H1 (cell line): Measurements from ENCODE around the gene FEV. TPM values are rescaled to one million over a fixed set of nuclear protein-coding genes. Genes with fewer than 3 reads are reported as not detected.

Source experiments
- CTCF ChIA-PET: fragments of 300-600 bp; sonication (Branson Sonifier 250); formaldehyde crosslinking; loops from one replicate; lab custom pipeline; 2021; ENCODE audit not compliant: partially characterized antibody; lab: Charles Lee
- POLR2A ChIA-PET: fragments of 300-600 bp; sonication (Branson Sonifier 250); formaldehyde crosslinking; loops from one replicate; lab custom pipeline; 2021; ENCODE audit warnings: inconsistent platforms; ENCODE audit not compliant: partially characterized antibody; lab: Charles Lee
- DNase-seq, 2 experiments: peaks; one replicate each; pipeline versions ENCODE4 v3.0.0 to v3.0.0-alpha.2; 2010 to 2022; ENCODE audit warnings: low spot score in 2 of 2, low read depth in 1 of 2, mixed read lengths in 1 of 2
- FAIRE-seq: peaks from 2 replicates; lab custom pipeline; 2011; peaks lifted over from hg19 to GRCh38; lab: Jason Lieb, UNC
- H2AFZ ChIP-seq: 2 replicates; pipeline ENCODE4 v1.8.1; 2012; ENCODE audit warnings: low read length, inconsistent platforms
- H2AK5ac ChIP-seq: 2 replicates; pipeline ENCODE4 v1.6.1; 2013; ENCODE audit warnings: low read depth, low read length
- H2BK120ac ChIP-seq: replicated peaks from 2 replicates; pipeline ENCODE3; 2013; ENCODE audit warnings: low read depth, low read length, inconsistent platforms
- H2BK12ac ChIP-seq: 2 replicates; pipeline ENCODE4 v1.6.1; 2013; ENCODE audit warnings: low read depth, low read length
- H2BK15ac ChIP-seq: 2 replicates; pipeline ENCODE4 v1.6.1; 2013; ENCODE audit warnings: low read length
- H2BK20ac ChIP-seq: 2 replicates; pipeline ENCODE4 v1.6.1; 2013; ENCODE audit warnings: low read length
- H2BK5ac ChIP-seq: 2 replicates; pipeline ENCODE4 v1.6.1; 2013; ENCODE audit warnings: low read depth, low read length
- H3K14ac ChIP-seq: 2 replicates; pipeline ENCODE4 v1.6.1; 2013; ENCODE audit warnings: inconsistent platforms; ENCODE audit not compliant: insufficient read length
- H3K18ac ChIP-seq: 2 replicates; pipeline ENCODE4 v1.6.1; 2013; ENCODE audit warnings: low read length; ENCODE audit errors: extremely low read depth
- H3K23ac ChIP-seq: 2 replicates; pipeline ENCODE4 v1.6.1; 2013; ENCODE audit warnings: inconsistent platforms; ENCODE audit not compliant: insufficient read length
- H3K23me2 ChIP-seq: 2 replicates; pipeline ENCODE4 v1.6.1; 2013; ENCODE audit warnings: low read depth, low read length
- H3K27ac ChIP-seq: 2 replicates; pipeline ENCODE4 v1.6.1; 2011; ENCODE audit warnings: low read depth, low read length, inconsistent platforms
- H3K27me3 ChIP-seq, 4 experiments: replicated peaks in 1 of 4; 1 replicate in 1 of 4; 2 replicates in 3 of 4; pipeline versions ENCODE4 v1.6.1 to v1.8.1; 2011 to 2013; ENCODE audit warnings: low read length in 3 of 4, mild to moderate bottlenecking in 3 of 4, inconsistent platforms in 2 of 4, mixed read lengths in 2 of 4, moderate library complexity in 1 of 4; ENCODE audit not compliant: control insufficient read depth in 3 of 4, insufficient read depth in 3 of 4; ENCODE audit errors: extremely low read depth in 1 of 4
- H3K36me3 ChIP-seq, 4 experiments: 2 replicates each; pipeline versions ENCODE4 v1.6.1 to v1.8.1; 2011 to 2013; ENCODE audit warnings: mild to moderate bottlenecking in 4 of 4, low read length in 3 of 4, moderate library complexity in 2 of 4, control low read depth in 1 of 4, inconsistent platforms in 1 of 4; ENCODE audit not compliant: insufficient read depth in 4 of 4, control insufficient read depth in 2 of 4
- H3K4ac ChIP-seq: replicated peaks from 2 replicates; pipeline ENCODE3; 2013; ENCODE audit warnings: low read length, low read depth, mixed read lengths, inconsistent platforms; ENCODE audit not compliant: insufficient read length
- H3K4me1 ChIP-seq, 4 experiments: replicated peaks in 1 of 4; 1 replicate in 1 of 4; 2 replicates in 3 of 4; pipeline versions ENCODE4 v1.6.1 to v1.8.1; 2011 to 2013; ENCODE audit warnings: low read length in 3 of 4, inconsistent platforms in 2 of 4, mixed read lengths in 1 of 4; ENCODE audit not compliant: insufficient read depth in 4 of 4, control insufficient read depth in 3 of 4
- H3K4me2 ChIP-seq, 2 experiments: 2 replicates each; pipeline versions ENCODE4 v1.6.1 to v1.8.1; 2011 to 2013; ENCODE audit warnings: low read depth in 2 of 2, low read length in 2 of 2, control low read depth in 1 of 2, inconsistent platforms in 1 of 2, mild to moderate bottlenecking in 1 of 2; ENCODE audit not compliant: insufficient read depth in 1 of 2
- H3K4me3 ChIP-seq, 4 experiments: fragments of 200-600, 300-600 bp in 1 of 4; sonication (generic), shearing (Covaris generic), sonication (Bioruptor Twin) in 1 of 4; 2 replicates each; pipeline versions ENCODE4 v1.5.1 to v1.8.1; 2011 to 2016; ENCODE audit warnings: low read length in 4 of 4, low read depth in 3 of 4, control low read depth in 2 of 4, inconsistent platforms in 2 of 4, mild to moderate bottlenecking in 2 of 4, mixed read lengths in 1 of 4, moderate library complexity in 1 of 4; ENCODE audit not compliant: insufficient read depth in 2 of 4; ENCODE audit errors: extremely low read depth in 1 of 4
- H3K56ac ChIP-seq: replicated peaks from 2 replicates; pipeline ENCODE3; 2013; ENCODE audit warnings: low read depth, mild to moderate bottlenecking, mixed read lengths, low read length, inconsistent platforms; ENCODE audit not compliant: insufficient read length
- H3K79me1 ChIP-seq: 2 replicates; pipeline ENCODE4 v1.6.1; 2013; ENCODE audit warnings: low read depth, low read length, control low read depth
- H3K79me2 ChIP-seq, 2 experiments: 2 replicates each; pipeline versions ENCODE4 v1.6.1 to v1.8.1; 2012 to 2013; ENCODE audit warnings: low read length in 2 of 2, mild to moderate bottlenecking in 2 of 2, inconsistent platforms in 1 of 2; ENCODE audit not compliant: insufficient read depth in 2 of 2, control insufficient read depth in 1 of 2
- H3K9ac ChIP-seq, 4 experiments: replicated peaks in 1 of 4; 1 replicate in 1 of 4; 2 replicates in 3 of 4; pipeline versions ENCODE4 v1.6.1 to v1.8.1; 2011 to 2013; ENCODE audit warnings: low read depth in 3 of 4, low read length in 3 of 4, control low read depth in 2 of 4, mild to moderate bottlenecking in 2 of 4, moderate library complexity in 2 of 4, inconsistent platforms in 1 of 4; ENCODE audit errors: extremely low read depth in 1 of 4
- H3K9me3 ChIP-seq, 2 experiments: 2 replicates each; pipeline versions ENCODE4 v1.6.1 to v1.8.1; 2012 to 2013; ENCODE audit warnings: mild to moderate bottlenecking in 2 of 2, moderate library complexity in 2 of 2, control low read depth in 1 of 2, inconsistent platforms in 1 of 2, low read depth in 1 of 2, low read length in 1 of 2, mixed read lengths in 1 of 2; ENCODE audit not compliant: insufficient read depth in 2 of 2
- H4K20me1 ChIP-seq, 2 experiments: replicated peaks in 1 of 2; 2 replicates each; pipeline versions ENCODE3 to v1.8.1; 2011 to 2013; ENCODE audit warnings: inconsistent platforms in 2 of 2, low read length in 2 of 2, mild to moderate bottlenecking in 1 of 2; ENCODE audit not compliant: insufficient read depth in 2 of 2, control insufficient read depth in 1 of 2
- H4K5ac ChIP-seq: 2 replicates; pipeline ENCODE4 v1.6.1; 2013; ENCODE audit warnings: low read length, low read depth, mixed read lengths, inconsistent platforms; ENCODE audit not compliant: insufficient read length
- H4K8ac ChIP-seq: 2 replicates; pipeline ENCODE4 v1.8.0; 2013; ENCODE audit warnings: mild to moderate bottlenecking, moderate library complexity, low read length, inconsistent platforms; ENCODE audit not compliant: insufficient read depth; ENCODE audit errors: extremely low read depth
- H4K91ac ChIP-seq: replicated peaks from 2 replicates; pipeline ENCODE3; 2013; ENCODE audit warnings: low read length, mixed read lengths, inconsistent platforms; ENCODE audit not compliant: insufficient read length
- SIN3A ChIP-seq, 2 experiments: IDR thresholded peaks in 1 of 2; conservative IDR thresholded peaks in 1 of 2; 2 replicates each; pipeline ENCODE4 v1.6.1; 2011 to 2012; ENCODE audit warnings: low read length in 2 of 2, improper control_type of control experiment in 1 of 2, low read depth in 1 of 2, mild to moderate bottlenecking in 1 of 2
- SIRT6 ChIP-seq: IDR thresholded peaks from one replicate; pipeline ENCODE4 v1.7.1; 2012; ENCODE audit warnings: low read length, inconsistent platforms
- WGBS, 2 experiments: shearing (Covaris generic) in 1 of 2; methylation state at CpG; one replicate each; pipeline versions ENCODE4 v1.1.6 to v1.1.7; 2013 to 2015; ENCODE audit warnings: low lambda C conversion rate in 2 of 2, mixed read lengths in 2 of 2, inconsistent platforms in 1 of 2, low coverage in 1 of 2, missing lambda C conversion rate in 1 of 2; ENCODE audit not compliant: insufficient replicate concordance in 2 of 2, insufficient coverage in 1 of 2, insufficient read length in 1 of 2; ENCODE audit errors: extremely low coverage in 1 of 2, missing lambda C conversion rate in 1 of 2; 5-methylcytosine and 5-hydroxymethylcytosine counted together
- polyA plus RNA-seq, 7 experiments: library from polyadenylated mRNA; depleted of rRNA in 3 of 7; stranded (reverse) in 5 of 7; unstranded in 2 of 7; fragments of >200 nt in 5 of 7; fragments of 200-250 nt in 2 of 7; gene quantifications; 1 replicate in 5 of 7; 2 replicates in 1 of 7; 4 replicates in 1 of 7; pipeline versions ENCODE4 v1.2.1 to v1.2.3, GENCODE V29; 2011 to 2013; ENCODE audit warnings: missing spikeins in 2 of 7, mixed read lengths in 2 of 7
- total RNA-seq: library from RNA; stranded (reverse); fragmentation: NEBNext Ultra II Directional; extraction: Animal tissue kit (Norgen Biotek cat#: 25700); gene quantifications from 2 replicates; pipeline ENCODE4 v1.2.1, GENCODE V29; 2021

Gene FEV
- total and polyA plus RNA-seq, 2 of the 8 experiments (the other 6 are each of a cell fraction or from before 2014, with no cell fraction given) = not detected

GRCh38 chr2:218944759-218945404 lies 40.1 kb downstream of the FEV start:
- Histone ChIP-seq H4K8ac (no peak overlapping the region), H3K4me2 (no peak overlapping the region), H2AFZ (no peak overlapping the region), H2BK20ac (no peak overlapping the region)
- FAIRE-seq = no peak
- TF ChIP-seq SIRT6 = no peak
- no peak for TF ChIP-seq SIN3A (conservative IDR thresholded peaks at IDR 0.05 in 1 of 2, IDR thresholded peaks at IDR 0.05 in 1 of 2; ENCODE audit: low read depth in 1 of 2, low read length in 2 of 2)
- TF ChIP-seq, all 59 proteins: peak for 0
- CTCF ChIA-PET = interaction anchor here (0.7 to 1.7 kb wide), 7 partner anchors 8 to 67 kb away, joined by 3 to 11 read pairs (median 3); partner anchors contain the start of gene CRYBA2
- Histone ChIP-seq H3K9ac (no peak overlapping the region), H3K36me3 (no peaks in the 10 kb centered on the region), H3K23ac (no peak overlapping the region), H3K79me1 (no peaks in the 10 kb centered on the region), H4K91ac (no peak overlapping the region), H4K5ac (no peak overlapping the region), H3K9me3 (peaks cover 0 to 3% of the 10 kb centered on the region in 2 experiments; a peak in 1 of 4 replicates), H3K4me1 (no peaks in the 10 kb centered on the region), H2BK15ac (no peak overlapping the region), H2AK5ac (no peak overlapping the region), H3K4me3 (no peak overlapping the region), H3K4ac (no peak overlapping the region), H2BK120ac (no peak overlapping the region), H3K27ac (no peak overlapping the region), H3K18ac (no peak overlapping the region), H3K79me2 (no peaks in the 10 kb centered on the region), H3K14ac (no peak overlapping the region), H2BK5ac (no peak overlapping the region), H3K27me3 (no peaks in the 10 kb centered on the region; a peak in 2 of 7 replicates), H4K20me1 (no peaks in the 10 kb centered on the region), H3K23me2 (no peaks in the 10 kb centered on the region), H3K56ac (no peak overlapping the region), H2BK12ac (no peak overlapping the region)
- WGBS, 2 experiments = 100% methylated on average over 1 of the region's 1 CpG; no CpG with 5 or more reads in 1 of the 2 experiments
- POLR2A ChIA-PET = no interaction called here
- DNase-seq = no peak
